Measurements from ENCODE around the gene FMO4.
"Not testable (repeated sequence)": the region's sequence is repeated elsewhere in the genome, so short reads cannot be mapped to it uniquely, and the experiment has no call there.

DNA sequence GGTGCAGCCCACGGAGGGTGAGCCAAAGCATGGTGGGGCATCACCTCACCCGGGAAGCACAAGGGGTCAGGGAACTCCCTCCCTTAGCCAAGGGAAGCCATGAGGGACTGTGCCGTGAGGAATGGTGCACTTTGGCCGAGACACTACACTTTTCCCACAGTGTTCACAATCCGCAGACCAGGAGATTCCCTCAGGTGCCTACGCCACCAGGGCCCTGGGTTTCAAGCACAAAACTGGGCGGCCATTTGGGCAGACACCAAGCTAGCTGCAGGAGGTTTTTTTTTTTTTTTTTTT, 45.3 kb downstream of the FMO4 start:
- TF ChIP-seq POLR2AphosphoS5 (IDR thresholded peaks at IDR 0.05; ENCODE audit: insufficient read depth in 1 of 2, low read depth in 1 of 2); POLR2A (IDR thresholded peaks at IDR 0.05): not testable (repeated sequence)
- TF ChIP-seq, protein P1, sequence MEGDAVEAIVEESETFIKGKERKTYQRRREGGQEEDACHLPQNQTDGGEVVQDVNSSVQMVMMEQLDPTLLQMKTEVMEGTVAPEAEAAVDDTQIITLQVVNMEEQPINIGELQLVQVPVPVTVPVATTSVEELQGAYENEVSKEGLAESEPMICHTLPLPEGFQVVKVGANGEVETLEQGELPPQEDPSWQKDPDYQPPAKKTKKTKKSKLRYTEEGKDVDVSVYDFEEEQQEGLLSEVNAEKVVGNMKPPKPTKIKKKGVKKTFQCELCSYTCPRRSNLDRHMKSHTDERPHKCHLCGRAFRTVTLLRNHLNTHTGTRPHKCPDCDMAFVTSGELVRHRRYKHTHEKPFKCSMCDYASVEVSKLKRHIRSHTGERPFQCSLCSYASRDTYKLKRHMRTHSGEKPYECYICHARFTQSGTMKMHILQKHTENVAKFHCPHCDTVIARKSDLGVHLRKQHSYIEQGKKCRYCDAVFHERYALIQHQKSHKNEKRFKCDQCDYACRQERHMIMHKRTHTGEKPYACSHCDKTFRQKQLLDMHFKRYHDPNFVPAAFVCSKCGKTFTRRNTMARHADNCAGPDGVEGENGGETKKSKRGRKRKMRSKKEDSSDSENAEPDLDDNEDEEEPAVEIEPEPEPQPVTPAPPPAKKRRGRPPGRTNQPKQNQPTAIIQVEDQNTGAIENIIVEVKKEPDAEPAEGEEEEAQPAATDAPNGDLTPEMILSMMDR (IDR thresholded peaks at IDR 0.05) = not testable (repeated sequence)
